Right lobe of liver (tissue), 6 donors: ENCODE results near the gene H19. TPM values are rescaled to one million over a fixed set of nuclear protein-coding genes. Genes with fewer than 3 reads are reported as not detected.

Experiments
- ATAC-seq, 4 donors: fragments of 200-7000 bp; cut with Tn5 transposase; one replicate each; pipeline ENCODE4 v1.9.1; 2020; ENCODE audit warnings: mild to moderate bottlenecking in 4 of 4, moderate library complexity in 4 of 4
- DNase-seq, 3 donors: peaks; one replicate each; pipeline ENCODE4 v3.0.0-alpha.2; 2020
- H3K27ac ChIP-seq, 3 donors: fragments of 200-600 bp; one replicate each; pipeline ENCODE4 v1.8.0; 2022
- H3K27me3 ChIP-seq, 2 donors: fragments of 200-600 bp; one replicate each; pipeline ENCODE4 v1.8.0; 2022
- H3K36me3 ChIP-seq, 4 donors: fragments of 200-600 bp; sonication (generic) in 1 of 4; one replicate each; pipeline versions ENCODE4 v1.5.1 to v1.8.0; 2017 to 2022; ENCODE audit warnings: control low read depth in 1 of 4
- H3K4me1 ChIP-seq, 4 donors: fragments of 200-600 bp; sonication (generic) in 1 of 4; one replicate each; pipeline versions ENCODE4 v1.5.1 to v1.8.0; 2017 to 2022; ENCODE audit warnings: control low read depth in 1 of 4
- H3K4me3 ChIP-seq, 3 donors: fragments of 200-600 bp; one replicate each; pipeline ENCODE4 v1.8.0; 2022
- H3K9me3 ChIP-seq, 4 donors: fragments of 200-600 bp; sonication (generic) in 1 of 4; one replicate each; pipeline versions ENCODE4 v1.5.1 to v1.8.0; 2017 to 2022; ENCODE audit warnings: control low read depth in 1 of 4
- POLR2A ChIP-seq: fragments of 450-650 bp; IDR thresholded peaks from one replicate; pipeline ENCODE4 v1.6.1; 2017; ENCODE audit warnings: antibody characterized with exemption, mild to moderate bottlenecking
- WGBS: methylation state at CpG from one replicate; pipeline ENCODE4 v1.1.6; 2018; ENCODE audit warnings: low coverage, low lambda C conversion rate; ENCODE audit not compliant: insufficient coverage; ENCODE audit errors: missing lambda C conversion rate; 5-methylcytosine and 5-hydroxymethylcytosine counted together
- intact Hi-C, 2 donors: fragments of 100-400 bp; cut with DNase I; formaldehyde crosslinking; loops; one replicate each; pipeline versions ENCODE4 v1.11.2 to v1.14.1; 2022
- total RNA-seq, 6 experiments: library from RNA; depleted of rRNA in 2 of 6; stranded (reverse); fragments of >200 nt in 2 of 6; fragmentation: NEBNext Ultra II Directional in 3 of 6; extraction: Animal tissue kit (Norgen Biotek cat#: 25700) in 3 of 6; gene quantifications; one replicate each; pipeline versions ENCODE4 v1.1.0 to v1.2.4, GENCODE V29; 2016 to 2023
- TF ChIP-seq, protein P1 (sequence below), 4 donors: fragments of 200-600 bp in 3 of 4; fragments of 450-650 bp in 1 of 4; IDR thresholded peaks; one replicate each; pipeline versions ENCODE4 v1.5.1 to v1.8.0; 2016 to 2022; ENCODE audit warnings: antibody characterized with exemption in 4 of 4, mild to moderate bottlenecking in 2 of 4
- donor health status: DM: no; HTN: yes; CAD: no.
- donor health status: DM: no; HTN: no; CAD: no.
- donor health status: DM: no; HTN: no; CAD: no.
- donor health status: DM: no; HTN: yes; CAD: no.
- donor health status: DM: no; HTN: yes; CAD: no.

The H19 gene
- total RNA-seq, 6 experiments from 2014 or later, result 143 to 898 (median 229) TPM

- Histone ChIP-seq H3K36me3 (no peaks in the 10 kb centered on the region), H3K27me3 (no peaks in the 10 kb centered on the region), H3K4me1 (no peaks in the 10 kb centered on the region), H3K27ac (no peak overlapping the region), H3K4me3 (no peak overlapping the region), H3K9me3 (no peaks in the 10 kb centered on the region)
- WGBS, result no CpG with 5 or more reads among the region's 14 CpGs
- DNase-seq, result no peak
- ATAC-seq, result no peak
- TF ChIP-seq, protein P1, sequence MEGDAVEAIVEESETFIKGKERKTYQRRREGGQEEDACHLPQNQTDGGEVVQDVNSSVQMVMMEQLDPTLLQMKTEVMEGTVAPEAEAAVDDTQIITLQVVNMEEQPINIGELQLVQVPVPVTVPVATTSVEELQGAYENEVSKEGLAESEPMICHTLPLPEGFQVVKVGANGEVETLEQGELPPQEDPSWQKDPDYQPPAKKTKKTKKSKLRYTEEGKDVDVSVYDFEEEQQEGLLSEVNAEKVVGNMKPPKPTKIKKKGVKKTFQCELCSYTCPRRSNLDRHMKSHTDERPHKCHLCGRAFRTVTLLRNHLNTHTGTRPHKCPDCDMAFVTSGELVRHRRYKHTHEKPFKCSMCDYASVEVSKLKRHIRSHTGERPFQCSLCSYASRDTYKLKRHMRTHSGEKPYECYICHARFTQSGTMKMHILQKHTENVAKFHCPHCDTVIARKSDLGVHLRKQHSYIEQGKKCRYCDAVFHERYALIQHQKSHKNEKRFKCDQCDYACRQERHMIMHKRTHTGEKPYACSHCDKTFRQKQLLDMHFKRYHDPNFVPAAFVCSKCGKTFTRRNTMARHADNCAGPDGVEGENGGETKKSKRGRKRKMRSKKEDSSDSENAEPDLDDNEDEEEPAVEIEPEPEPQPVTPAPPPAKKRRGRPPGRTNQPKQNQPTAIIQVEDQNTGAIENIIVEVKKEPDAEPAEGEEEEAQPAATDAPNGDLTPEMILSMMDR (IDR thresholded peaks at IDR 0.05), result no peak
- TF ChIP-seq POLR2A, result no peak
- intact Hi-C loops, result no loop called here
Observed at GRCh38 chr11:2035382-2035781, 37.7 kb upstream of the H19 start.

GRCh38 chr11:2031058-2031457, 33.4 kb upstream of the H19 start:
- DNase-seq (no peak), ATAC-seq (no peak)
- no peaks in the 10 kb centered on the region for H3K9me3 ChIP-seq
- TF ChIP-seq, protein P1 (IDR thresholded peaks at IDR 0.05), result no peak
- TF ChIP-seq POLR2A, result no peak
- H3K4me3 ChIP-seq, result no peak overlapping the region
- no peaks in the 10 kb centered on the region for H3K4me1 ChIP-seq
- H3K27ac ChIP-seq, result no peak overlapping the region
- H3K27me3 ChIP-seq, result no peaks in the 10 kb centered on the region
- intact Hi-C loops, result no loop called here
- no peaks in the 10 kb centered on the region for H3K36me3 ChIP-seq
- whole genome bisulfite sequencing, result no CpG with 5 or more reads among the region's 10 CpGs

DNA sequence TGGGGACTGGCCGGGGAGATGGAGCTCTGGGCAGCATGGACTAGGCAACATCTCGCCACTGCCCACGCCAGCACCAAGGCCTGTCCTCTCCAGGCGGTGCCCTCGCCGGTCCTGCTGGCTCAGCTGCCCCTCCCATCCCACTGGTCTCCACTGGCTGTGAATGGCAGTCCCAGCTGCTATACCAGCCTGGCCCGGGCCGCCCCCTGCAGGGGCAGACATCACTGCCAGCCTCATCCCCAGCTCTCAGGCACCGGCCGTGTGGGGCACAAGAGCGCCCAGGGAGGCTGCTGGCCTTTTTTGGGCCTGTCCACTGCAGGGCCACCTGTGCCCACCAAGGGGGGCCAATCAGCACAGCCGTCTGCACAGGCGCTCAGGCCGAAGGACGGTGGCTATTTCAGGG, 30.1 kb upstream of the H19 start:
- intact Hi-C loops, result no loop called here
- ATAC-seq, result no peak

GRCh38 chr11:2015025-2015424, 17.4 kb upstream of the H19 start:
- no peaks in the 10 kb centered on the region for H3K9me3 ChIP-seq
- H3K27me3 ChIP-seq, result no peaks in the 10 kb centered on the region
- ATAC-seq (no peak), DNase-seq (no peak)
- H3K4me1 ChIP-seq, result no peaks in the 10 kb centered on the region
- intact Hi-C loops, result no loop called here
- no peak overlapping the region for H3K27ac ChIP-seq
- H3K4me3 ChIP-seq, result no peak overlapping the region
- no CpG with 5 or more reads among the region's 14 CpGs for WGBS
- H3K36me3 ChIP-seq, result no peaks in the 10 kb centered on the region
- TF ChIP-seq POLR2A, result no peak
- TF ChIP-seq, protein P1 (IDR thresholded peaks at IDR 0.05), result no peak

More for the DNA sequence above, 30.1 kb upstream of the H19 start:
- no peaks in the 10 kb centered on the region for H3K4me1 ChIP-seq
- no peaks in the 10 kb centered on the region for H3K27me3 ChIP-seq
- no peak overlapping the region for H3K27ac ChIP-seq
- H3K9me3 ChIP-seq, result no peaks in the 10 kb centered on the region
- no peak for TF ChIP-seq POLR2A
- TF ChIP-seq, protein P1 (IDR thresholded peaks at IDR 0.05), result no peak
- H3K4me3 ChIP-seq, result no peak overlapping the region
- DNase-seq, result no peak
- no peaks in the 10 kb centered on the region for H3K36me3 ChIP-seq
- WGBS, result no CpG with 5 or more reads among the region's 15 CpGs

DNA sequence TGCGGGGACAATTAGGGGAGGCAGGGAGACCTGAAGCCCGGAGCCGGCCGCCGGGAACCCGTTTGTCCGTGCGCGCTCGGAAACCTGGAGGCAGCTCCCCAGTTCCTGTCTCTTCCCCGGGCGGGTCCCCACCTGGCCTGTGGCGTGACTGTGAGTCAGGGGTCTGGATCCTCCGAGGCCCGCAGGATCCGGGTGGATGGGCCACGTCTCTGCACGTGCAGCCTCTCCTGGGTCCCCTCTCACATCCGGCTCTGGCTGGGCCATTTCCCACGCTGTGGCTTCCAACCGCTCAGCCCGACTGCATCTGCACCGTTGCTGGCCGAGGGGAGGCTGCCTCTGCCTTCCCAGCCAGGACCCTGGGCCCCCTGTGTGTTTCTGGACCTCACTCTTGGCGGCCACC, 14.8 kb upstream of the H19 start:
- intact Hi-C loops, result no loop called here
- TF ChIP-seq, protein P1 (IDR thresholded peaks at IDR 0.05), result no peak
- no peak for TF ChIP-seq POLR2A
- Histone ChIP-seq H3K27ac (no peak overlapping the region), H3K4me3 (no peak overlapping the region), H3K4me1 (no peaks in the 10 kb centered on the region), H3K27me3 (no peaks in the 10 kb centered on the region), H3K36me3 (no peaks in the 10 kb centered on the region), H3K9me3 (no peaks in the 10 kb centered on the region)
- WGBS, result no CpG with 5 or more reads among the region's 25 CpGs
- ATAC-seq (no peak), DNase-seq (no peak)
